ENCODE measurements around the gene ECHS1. TPM values are rescaled to one million over a fixed set of nuclear protein-coding genes. Genes with fewer than 3 reads are reported as not detected.

ECHS1 gene
- total and polyA plus RNA-seq, 2 donors (not counting 3 experiments of a cell fraction or from before 2014, with no cell fraction given) = 46.2 to 108 TPM

GRCh38 chr10:133403359-133403758 lies 30.2 kb upstream of the ECHS1 start:
- Histone ChIP-seq H3K4me1 (ENCODE audit: control insufficient read depth, extremely low read depth, insufficient read depth, low read length) (no peaks in the 10 kb centered on the region), H3K4me3 (replicated peaks in 1 of 3; ENCODE audit: insufficient read depth in 1 of 3, low read depth in 1 of 3, low read length in 3 of 3) (no peak overlapping the region), H2AFZ (ENCODE audit: low read depth, low read length) (no peak overlapping the region), H3K9me3 (replicated peaks; ENCODE audit: control insufficient read depth, insufficient read depth, low read length) (no peaks in the 10 kb centered on the region), H3K36me3 (ENCODE audit: control insufficient read depth in 2 of 2, extremely low read depth in 1 of 2, insufficient read depth in 2 of 2, low read length in 2 of 2) (peaks cover 15 to 27% of the 10 kb centered on the region in 2 experiments), H3K9ac (replicated peaks; ENCODE audit: extremely low read depth, insufficient read depth, low read length) (no peak overlapping the region), H3K9me1 (replicated peaks; ENCODE audit: control insufficient read depth, extremely low read depth, insufficient read depth, low read length) (no peaks in the 10 kb centered on the region), H3K27me3 (ENCODE audit: control insufficient read depth in 2 of 2, insufficient read depth in 2 of 2, low read length in 2 of 2) (no peaks in the 10 kb centered on the region), H3K4me2 (ENCODE audit: insufficient read depth, low read length) (no peak overlapping the region), H3K27ac (ENCODE audit: insufficient read depth, low read depth, low read length) (no peak overlapping the region), H3K79me2 (ENCODE audit: control insufficient read depth, insufficient read depth, low read length) (peaks cover 37% of the 10 kb centered on the region), H4K20me1 (replicated peaks; ENCODE audit: control insufficient read depth, extremely low read depth, insufficient read depth, low read length) (no peaks in the 10 kb centered on the region)
- POLR2A ChIA-PET = no interaction called here
- no peak for TF ChIP-seq POLR2A (IDR thresholded peaks at IDR 0.05; ENCODE audit: low read depth, low read length)
- no peak for TF ChIP-seq EZH2 (IDR thresholded peaks at IDR 0.05; ENCODE audit: borderline replicate concordance, low read depth, low read length, severe bottlenecking)
- no peak for TF ChIP-seq MAX (IDR thresholded peaks at IDR 0.05; ENCODE audit: insufficient read depth, insufficient read length)
- TF ChIP-seq CTCF (IDR thresholded peaks at IDR 0.05; ENCODE audit: extremely low read depth in 1 of 2, insufficient read depth in 1 of 2, low read depth in 1 of 2, low read length in 2 of 2) = no peak
- no peak for TF ChIP-seq MYC (IDR thresholded peaks at IDR 0.05; ENCODE audit: low read depth, low read length)
- TF ChIP-seq GATA2 (IDR thresholded peaks at IDR 0.05; ENCODE audit: insufficient read depth, insufficient read length, low read depth, low read length) = no peak
- no peak for TF ChIP-seq FOS (IDR thresholded peaks at IDR 0.05; ENCODE audit: borderline replicate concordance, insufficient read depth, low read length)
- no peak for TF ChIP-seq JUN (IDR thresholded peaks at IDR 0.05; ENCODE audit: borderline replicate concordance, insufficient read depth, insufficient read length, low read depth)
- no peak for TF ChIP-seq POLR2AphosphoS5 (IDR thresholded peaks at IDR 0.05; ENCODE audit: insufficient read depth, low read depth, low read length)
- intact Hi-C loops (cut with micrococcal nuclease) (no loop called here), dilution Hi-C loops (cut with MboI; ENCODE audit: extremely low pct_ligation_motif_present, low sequenced_read_pairs) (no loop called here)
- DNase-seq (ENCODE audit: low read depth, low spot score) = no peak
- FAIRE-seq = no peak
- BruUV-seq (replicated peaks) = no TSS peak
- CTCF ChIA-PET = no interaction called here

Data from endothelial cell of umbilical vein (primary cell).